NCI-H1417 (cell line): ENCODE results near the gene C5.

ENCODE experiments used
- DNase-seq, 3 experiments: peaks; one replicate each; lab custom pipeline; 2025; lab: John Stamatoyannopoulos, UW

C5 gene

DNA sequence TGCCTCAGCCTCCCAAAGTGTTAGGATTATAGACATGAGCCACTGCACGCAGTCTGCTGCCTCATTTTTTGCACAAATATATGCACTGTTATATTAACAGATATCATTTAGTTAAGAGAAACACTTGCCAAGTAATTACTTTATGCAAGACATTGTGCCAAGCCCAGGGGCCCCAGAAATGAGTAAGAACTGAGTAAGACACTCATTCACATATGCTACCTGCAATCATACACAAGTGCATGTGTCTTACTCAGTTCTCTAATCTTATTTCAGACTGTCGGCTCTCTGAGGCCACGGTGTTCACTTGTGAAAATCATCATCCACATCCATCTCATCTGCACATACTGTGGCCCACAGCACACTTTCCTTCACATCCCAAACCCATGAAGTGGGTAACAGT, 139.4 kb downstream of the C5 start:
- DNase-seq: no peak

GRCh38 chr9:120909904-120910303, 140.2 kb downstream of the C5 start:
- DNase-seq: no peak

DNA sequence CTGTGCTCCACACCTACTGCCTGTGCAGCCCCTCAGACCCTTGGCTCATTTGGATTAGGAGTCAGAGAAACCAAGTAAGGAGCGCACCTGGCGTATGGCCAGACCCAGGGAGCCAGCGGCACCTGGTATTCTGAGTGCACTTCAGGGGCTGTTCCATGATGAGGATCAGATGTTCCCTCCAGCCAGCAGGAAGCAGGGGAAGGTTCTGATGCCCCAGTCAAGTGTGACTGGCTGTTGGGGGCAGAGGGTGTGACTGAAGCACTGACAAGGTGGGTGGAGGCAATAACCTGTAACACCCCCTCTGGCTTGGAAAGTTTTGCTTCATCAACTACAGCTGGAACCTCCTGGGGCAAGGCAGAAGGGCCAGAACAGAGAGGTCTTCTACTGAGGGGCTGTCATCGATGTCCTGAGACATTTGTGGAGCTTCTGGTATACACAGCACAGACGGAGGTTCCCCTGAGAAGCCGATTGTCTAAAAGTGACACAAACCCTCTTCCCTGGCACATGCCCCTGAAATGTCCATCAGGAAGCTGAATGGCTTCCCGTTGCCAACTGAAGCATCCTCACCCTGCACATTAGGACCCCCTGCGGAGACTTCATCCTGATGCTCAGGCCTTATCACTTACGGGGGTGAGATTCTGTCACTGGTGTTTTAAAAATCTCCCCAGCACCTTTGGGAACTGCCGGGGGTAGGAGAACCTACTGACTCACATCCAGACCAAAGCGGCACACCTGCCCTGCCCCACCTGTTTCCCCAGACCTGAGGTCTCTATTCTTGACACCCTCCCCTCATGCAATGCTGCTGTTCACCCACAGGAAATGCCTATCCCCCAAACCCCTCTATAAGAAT, 144.5 kb downstream of the C5 start:
- peak in 1 of 3 experiments; percentile 43 for DNase-seq

- no peak for DNase-seq
Observed at GRCh38 chr9:120904978-120905301, 145.1 kb downstream of the C5 start.

DNA sequence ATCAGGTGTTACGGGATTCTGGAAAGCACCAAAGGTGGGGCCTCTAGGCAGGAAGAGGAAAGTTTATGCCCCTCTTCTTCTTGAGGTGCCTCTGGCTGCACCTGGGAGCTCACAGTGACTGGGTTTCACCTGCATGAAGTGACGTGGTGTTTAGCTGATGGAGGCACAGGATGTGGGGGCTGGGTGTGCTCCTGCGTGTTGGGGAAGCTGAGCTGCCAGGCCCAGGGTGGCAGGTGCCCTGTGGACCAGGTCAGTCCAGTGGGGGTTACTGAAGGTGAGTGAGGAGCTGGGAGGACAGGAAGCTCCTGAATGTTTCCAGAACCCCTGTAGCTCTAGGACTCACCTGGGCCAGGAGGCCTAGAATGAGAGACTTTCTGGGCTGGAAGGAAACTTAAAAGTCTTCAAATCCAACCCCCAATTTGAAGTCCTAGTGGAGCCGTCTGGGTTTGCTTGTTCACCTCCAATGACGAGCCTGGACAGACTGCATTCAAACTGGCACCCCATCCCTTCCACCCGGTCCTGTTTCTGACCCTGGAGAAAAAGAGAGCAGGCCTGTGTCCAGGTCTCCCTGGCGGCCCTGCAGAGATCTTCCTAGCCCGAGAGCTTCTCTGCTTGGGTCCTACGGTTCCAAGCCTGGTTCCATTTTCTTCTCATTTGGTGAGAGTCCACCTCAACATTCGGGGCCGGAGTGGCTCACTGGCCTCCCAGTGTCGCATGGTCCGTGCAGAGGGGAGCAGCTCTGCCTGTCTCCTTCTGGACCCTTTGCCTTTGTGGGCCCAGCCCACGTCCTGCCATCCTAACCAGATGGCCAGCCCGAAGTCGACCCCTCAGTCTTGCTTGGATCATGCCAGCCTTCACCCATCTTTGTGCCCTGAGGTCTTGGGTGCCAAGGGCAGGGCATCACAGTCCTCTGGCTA, 145.8 kb downstream of the C5 start:
- no peak for DNase-seq

DNA sequence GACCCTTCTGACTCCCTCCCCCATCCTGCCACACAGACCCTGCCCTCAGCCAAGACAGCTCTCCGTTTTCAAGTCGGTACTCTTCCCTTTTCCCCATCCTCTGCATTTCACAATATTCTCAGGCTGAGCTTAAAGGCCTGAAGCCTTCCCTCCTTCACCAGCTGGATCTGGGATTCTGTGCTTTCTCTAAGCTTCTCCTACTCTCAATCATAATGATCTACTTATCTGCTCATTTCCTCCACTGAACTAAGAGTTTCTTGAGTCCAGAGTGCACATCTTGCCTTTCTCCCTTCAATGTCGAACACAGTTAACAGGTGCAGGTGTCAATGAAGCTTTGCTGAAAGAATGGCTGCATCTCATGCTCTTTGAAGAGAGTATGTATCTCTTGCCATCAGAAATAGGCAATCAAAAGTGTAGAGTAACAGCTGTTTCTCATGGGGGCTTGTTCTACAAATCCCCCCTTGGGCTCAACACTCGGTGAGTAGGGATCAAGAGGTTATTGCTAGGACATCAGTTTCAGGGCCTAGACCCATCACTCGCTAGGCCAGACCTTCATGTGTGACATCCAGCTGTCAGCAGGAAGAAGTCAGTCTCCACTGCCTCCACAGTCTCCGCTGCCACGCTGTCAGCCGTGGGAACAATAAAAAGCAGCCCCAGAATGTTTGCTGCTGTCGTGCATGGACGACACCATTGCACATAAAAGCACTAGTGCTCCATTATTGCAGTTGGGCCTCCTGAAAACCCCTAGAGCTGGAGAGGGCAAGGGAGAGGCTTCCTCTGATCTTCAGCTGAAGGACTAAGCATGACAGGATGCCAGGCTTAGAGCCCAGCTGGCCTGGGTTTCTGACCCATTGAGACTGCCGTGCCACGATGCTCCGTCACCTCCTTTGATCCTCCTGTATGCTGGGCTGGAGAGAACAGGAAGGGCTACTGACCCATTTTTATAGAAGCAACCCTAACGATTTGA, 147.2 kb downstream of the C5 start:
- DNase-seq: peak in 1 of 3 experiments; percentile 33
